ENCODE results near the gene HOXD4.

The HOXD4 gene

DNA sequence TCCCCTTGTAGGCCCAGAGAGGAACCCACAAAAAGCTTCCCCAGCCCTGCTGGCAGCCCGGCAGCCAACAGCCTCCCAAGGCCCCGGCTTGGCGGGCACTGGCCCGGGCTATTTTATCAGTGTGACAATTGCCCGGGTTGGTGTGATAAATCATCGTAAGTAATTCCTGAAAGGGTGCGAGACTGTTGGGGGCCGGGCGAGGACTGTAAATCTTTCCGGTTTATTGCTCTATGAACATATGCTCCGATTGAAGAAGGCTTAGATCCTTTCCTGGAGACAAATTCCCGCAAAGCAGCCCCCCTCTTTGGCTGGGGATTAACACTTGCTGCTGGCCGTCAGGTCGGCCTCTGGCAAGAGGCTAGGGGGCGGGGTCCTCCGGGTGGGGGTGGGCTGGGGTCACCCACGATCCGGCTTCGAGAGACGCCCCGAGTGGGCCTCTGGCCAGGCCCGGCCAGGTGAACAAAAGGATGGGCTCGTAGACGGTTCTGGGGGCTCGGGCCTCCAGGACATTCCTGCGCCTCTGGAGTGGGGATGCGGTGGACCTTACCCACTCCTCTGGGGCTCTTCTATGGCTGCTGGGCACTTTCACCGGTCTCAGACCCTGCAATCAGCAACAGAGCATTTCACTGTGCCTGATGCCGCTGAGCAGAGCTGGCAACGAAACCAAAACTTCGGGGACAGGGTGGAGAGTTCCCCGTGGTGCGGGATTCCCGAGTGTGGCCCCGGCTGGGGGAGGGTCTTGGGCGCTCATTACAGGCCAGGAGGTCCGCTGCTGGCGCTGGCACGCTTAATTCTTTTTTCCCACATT lies 7.7 kb downstream of the HOXD4 start:
- DNase-seq, result no peak

DNA sequence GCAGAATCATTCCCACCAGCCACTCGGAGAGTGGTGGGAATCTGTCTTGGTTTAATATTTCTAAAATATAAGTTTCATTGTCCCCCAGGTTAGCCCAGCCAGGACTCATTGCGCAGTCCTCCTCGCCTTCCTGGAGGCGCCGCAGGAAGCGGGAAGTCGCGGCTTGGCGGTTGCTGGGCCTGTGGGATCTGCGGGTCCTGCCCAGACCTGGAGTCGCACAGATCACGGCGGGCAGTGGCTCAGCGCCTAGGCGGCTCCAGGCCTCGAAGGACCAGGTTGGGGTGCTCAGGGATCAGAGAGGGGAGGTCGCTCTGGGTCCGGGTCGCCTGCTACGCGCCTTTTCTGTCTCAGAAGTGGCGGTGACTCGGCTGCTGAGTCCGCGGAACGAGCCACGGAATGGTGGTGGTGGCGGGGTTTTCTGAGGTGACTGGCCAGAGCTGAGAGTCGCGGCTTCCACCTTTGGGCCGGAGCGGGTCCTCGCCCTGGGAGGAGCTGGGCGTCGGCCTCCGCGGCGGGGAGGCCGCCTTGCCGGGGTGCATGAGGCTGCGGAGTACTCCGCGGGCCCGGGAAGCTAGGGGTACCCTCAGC lies 8.4 kb downstream of the HOXD4 start:
- no peak for DNase-seq

- no peak for DNase-seq
These were observed 9.1 kb downstream of the HOXD4 start for GRCh38 chr2:176160251-176160985.

GRCh38 chr2:176160986-176161824 lies 9.9 kb downstream of the HOXD4 start:
- DNase-seq, result no peak

DNA sequence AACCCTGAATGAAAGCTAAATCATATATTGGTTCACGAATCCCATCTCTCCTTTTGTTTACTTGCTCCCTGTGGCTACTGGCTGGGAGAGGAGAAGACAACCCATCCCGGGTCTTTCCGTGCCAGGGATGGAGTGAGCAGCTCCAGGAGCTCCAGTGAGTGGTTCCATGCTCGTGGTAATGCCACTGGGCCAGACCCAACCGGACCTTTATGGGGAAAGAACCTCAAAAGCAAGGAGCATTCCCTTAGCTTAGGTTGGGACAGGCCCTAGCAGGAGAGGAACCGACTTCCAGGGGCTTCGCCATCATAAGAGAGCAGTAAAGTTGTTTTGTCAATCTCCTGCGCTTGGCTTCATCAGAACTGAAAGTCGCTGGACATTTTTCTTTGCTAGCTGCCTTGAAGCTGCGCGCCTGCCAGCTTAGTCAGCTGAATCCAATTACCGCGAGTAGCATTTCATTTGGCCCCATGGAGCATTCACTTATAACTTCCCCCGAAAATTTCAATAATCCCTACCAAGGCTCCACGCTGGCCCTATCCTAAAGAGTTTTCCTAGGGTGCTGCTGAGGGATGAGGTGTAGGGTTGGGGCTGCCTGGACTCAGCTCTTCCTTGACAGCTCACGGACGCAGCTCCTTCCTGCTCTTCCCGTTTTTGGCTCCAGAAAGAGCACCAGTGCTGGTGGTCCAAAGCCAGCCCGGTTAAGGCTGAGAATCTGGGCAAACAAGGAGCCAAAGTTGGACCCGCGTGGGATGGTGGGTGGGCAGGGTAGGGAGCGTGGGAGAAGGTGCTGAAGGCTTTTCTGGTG lies 10.7 kb downstream of the HOXD4 start:
- no peak for DNase-seq

GRCh38 chr2:176162911-176163671 lies 11.7 kb downstream of the HOXD4 start:
- DNase-seq, result no peak

DNA sequence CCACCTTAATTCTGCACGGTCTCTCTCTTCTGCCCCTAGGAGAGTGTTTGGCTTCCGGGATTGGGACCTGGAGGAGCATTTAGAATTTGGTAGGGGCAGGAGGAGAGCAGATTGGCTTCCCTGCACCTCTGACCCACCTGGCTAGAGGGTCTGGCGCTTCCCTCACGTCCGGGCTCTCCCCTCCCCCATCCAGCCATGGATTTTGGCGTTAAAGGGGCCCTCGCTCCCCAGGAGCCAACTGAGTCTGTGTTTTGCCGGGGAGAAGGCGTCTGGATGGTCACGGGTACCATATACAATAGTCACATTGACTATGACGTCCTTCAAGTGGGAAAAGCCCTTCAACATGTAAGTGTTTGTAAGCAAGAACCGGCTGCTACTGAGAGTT lies 12.3 kb downstream of the HOXD4 start:
- DNase-seq, result no peak

DNA sequence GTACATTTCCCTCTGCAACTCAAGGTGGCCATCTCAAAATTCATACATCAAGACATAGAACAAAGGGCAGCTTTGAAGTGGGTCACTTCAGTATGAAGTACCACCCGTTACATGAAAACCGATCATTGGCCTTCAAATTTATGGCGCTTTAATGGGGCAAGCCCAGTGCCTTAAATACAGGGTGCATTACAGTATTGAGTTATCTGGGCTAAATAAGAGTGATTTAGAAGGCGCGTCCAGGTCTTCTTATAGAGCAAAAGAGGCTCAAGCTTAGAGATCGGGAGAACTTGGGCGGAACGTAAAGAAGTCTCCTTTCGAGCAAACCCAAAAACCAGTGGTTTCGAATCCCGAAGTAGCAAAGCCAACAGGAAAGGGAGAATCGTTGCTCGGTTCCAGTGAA lies 12.9 kb downstream of the HOXD4 start:
- no peak for DNase-seq

DNA sequence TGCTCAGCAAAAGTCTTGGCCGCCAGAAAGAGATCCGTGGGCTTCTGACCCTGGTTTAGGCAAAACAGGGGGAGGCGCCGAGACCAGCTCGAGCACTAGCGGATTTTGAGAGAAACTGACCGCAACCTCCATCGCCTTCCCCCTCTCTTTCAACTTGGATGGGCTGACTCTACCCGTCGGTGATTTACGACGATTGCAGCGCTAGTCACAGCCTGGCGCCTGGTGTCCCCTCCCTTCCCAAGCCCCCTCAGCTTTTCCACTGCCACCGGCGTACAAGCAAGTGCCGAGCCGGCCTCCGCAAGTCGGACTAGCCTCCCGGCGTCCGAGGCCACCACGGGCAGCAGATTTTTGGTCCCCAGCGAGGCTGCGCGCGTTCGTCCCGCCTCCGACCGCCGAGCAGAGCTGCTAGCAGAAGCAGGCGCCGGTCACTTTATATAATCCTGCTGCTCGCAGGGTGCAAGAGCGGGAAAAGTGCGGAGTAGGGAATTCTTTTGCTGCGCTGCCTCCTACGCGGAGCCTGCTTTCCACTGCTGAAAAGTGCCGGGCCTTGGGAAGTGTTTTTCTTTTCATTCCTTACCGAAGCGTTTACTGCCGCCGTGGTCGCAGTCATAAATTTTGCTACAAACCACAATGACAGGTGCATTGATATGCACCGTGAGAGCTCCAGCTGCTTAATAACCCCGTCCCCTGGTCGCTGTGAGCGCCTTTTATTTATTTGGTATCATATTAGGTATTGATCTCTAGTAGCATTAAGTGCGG lies 13.4 kb downstream of the HOXD4 start:
- no peak for DNase-seq

DNA sequence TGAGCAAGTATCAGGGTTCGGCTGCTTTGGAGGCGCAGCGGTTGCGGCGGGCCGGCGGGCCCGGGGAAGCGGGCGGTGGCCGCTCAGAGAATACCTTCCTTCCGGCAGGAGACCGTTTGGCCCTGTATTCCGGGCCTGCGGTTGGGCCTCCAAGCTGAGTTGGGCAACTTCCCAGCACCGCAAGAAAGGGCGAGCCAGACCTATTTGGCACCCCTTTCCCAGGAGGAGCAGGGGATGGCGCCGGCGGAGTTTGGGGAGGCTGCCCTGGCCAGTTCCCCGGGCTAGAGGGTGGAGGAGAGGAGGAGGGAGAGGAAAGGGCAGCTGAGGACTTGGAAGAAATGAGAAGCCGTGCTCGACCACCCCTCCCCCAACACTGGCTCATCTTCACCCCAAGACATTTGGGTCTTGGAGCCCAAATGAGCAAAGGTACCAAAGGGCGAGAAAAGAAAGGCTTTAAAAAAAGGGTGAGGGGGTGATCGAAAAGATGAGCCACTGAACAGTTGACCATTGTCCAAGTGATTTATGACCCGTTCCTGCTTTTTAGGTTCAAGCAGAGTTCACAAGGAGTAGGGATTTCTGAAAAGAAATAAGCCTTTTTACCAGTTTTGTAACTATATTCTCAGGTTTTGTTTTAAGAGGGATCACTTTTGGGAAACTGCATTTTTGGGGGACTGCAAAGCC lies 14.2 kb downstream of the HOXD4 start:
- DNase-seq, result no peak

DNA sequence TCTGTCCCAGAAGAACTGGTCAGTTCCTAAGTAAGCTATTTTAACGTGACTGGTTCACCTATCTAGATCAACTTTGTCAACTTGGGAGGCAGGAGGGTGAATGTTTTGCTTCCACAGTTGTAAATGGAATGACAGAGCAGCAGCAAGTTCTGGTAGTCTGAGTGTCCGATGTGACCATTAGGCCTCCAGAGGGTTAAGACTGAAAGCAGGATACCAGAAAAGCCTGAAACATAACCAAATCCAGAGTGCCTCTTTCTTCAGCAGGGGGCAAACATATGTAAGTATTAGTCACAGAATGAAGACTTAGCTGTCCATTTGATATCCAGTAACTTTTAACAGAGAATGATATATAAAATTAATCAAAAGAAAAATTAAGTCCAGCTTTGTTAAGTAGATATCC lies 14.9 kb downstream of the HOXD4 start:
- no peak for DNase-seq

- no peak for DNase-seq
These were observed 16.0 kb downstream of the HOXD4 start for GRCh38 chr2:176167398-176167797.

GRCh38 chr2:176169181-176169580 lies 17.8 kb downstream of the HOXD4 start:
- no peak for DNase-seq

GRCh38 chr2:176169711-176170110 lies 18.4 kb downstream of the HOXD4 start:
- DNase-seq, result no peak

GRCh38 chr2:176170602-176171305 lies 19.4 kb downstream of the HOXD4 start:
- no peak for DNase-seq

GRCh38 chr2:176171351-176172006 lies 20.1 kb downstream of the HOXD4 start:
- peak in 1 of 2 donors; percentile 37 for DNase-seq

DNA sequence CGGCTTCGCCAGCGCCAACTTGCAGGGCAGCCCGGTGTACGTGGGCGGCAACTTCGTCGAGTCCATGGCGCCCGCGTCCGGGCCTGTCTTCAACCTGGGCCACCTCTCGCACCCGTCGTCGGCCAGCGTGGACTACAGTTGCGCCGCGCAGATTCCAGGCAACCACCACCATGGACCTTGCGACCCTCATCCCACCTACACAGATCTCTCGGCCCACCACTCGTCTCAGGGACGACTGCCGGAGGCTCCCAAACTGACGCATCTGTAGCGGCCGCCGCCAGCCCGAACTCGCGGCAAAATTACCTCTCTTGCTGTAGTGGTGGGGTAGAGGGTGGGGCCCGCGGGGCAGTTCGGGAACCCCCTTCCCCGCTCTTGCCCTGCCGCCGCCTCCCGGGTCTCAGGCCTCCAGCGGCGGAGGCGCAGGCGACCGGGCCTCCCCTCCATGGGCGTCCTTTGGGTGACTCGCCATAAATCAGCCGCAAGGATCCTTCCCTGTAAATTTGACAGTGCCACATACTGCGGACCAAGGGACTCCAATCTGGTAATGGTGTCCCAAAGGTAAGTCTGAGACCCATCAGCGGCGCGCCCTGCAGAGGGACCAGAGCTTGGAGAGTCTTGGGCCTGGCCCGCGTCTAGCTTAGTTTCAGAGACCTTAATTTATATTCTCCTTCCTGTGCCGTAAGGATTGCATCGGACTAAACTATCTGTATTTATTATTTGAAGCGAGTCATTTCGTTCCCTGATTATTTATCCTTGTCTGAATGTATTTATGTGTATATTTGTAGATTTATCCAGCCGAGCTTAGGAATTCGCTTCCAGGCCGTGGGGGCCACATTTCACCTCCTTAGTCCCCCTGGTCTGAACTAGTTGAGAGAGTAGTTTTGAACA lies 20.9 kb downstream of the HOXD4 start:
- DNase-seq, result no peak

Measured in hippocampal formation (tissue), 2 donors.